A673 (cell line): ENCODE measurements around the gene LYSMD4. TPM values are rescaled to one million over a fixed set of nuclear protein-coding genes. Genes with fewer than 3 reads are reported as not detected.

Source experiments
- BruUV-seq: library from RNA; stranded (reverse); fragments of 400-500 nt; replicated peaks from 2 replicates; lab custom pipeline; 2021; lab: Mats Ljungman, UMichigan
- CTCF ChIA-PET: fragments of 300-600 bp; sonication (Branson Sonifier 250); formaldehyde crosslinking; loops from one replicate; lab custom pipeline; 2022; ENCODE audit warnings: antibody characterized with exemption; lab: Charles Lee
- POLR2A ChIA-PET: fragments of 300-600 bp; sonication (Branson Sonifier 250); formaldehyde crosslinking; loops from one replicate; lab custom pipeline; 2022; ENCODE audit warnings: antibody characterized with exemption; ENCODE audit not compliant: low non-redundant PET; lab: Charles Lee
- DNase-seq: peaks from one replicate; pipeline ENCODE4 v3.0.0-alpha.2; 2015; ENCODE audit warnings: low spot score
- H3K27ac ChIP-seq: fragments of 200-600 bp; sonication (generic); 2 replicates; pipeline ENCODE4 v1.5.1; 2016; ENCODE audit warnings: mixed run types, low read depth, mild to moderate bottlenecking, mixed read lengths, antibody characterized with exemption, low read length; ENCODE audit not compliant: poor library complexity, severe bottlenecking
- H3K27me3 ChIP-seq: fragments of 200-600 bp; sonication (generic); replicated peaks from 2 replicates; pipeline ENCODE4 v1.6.1; 2017; ENCODE audit warnings: mixed run types, low read depth, mild to moderate bottlenecking, mixed read lengths, antibody characterized with exemption, low read length; ENCODE audit not compliant: insufficient read depth, poor library complexity
- H3K36me3 ChIP-seq: fragments of 200-600 bp; sonication (generic); 2 replicates; pipeline ENCODE4 v1.6.1; 2016; ENCODE audit warnings: mixed run types, mild to moderate bottlenecking, mixed read lengths, antibody characterized with exemption, low read length; ENCODE audit not compliant: insufficient read depth, poor library complexity, severe bottlenecking
- H3K4me1 ChIP-seq: fragments of 200-600 bp; sonication (generic); 2 replicates; pipeline ENCODE4 v1.6.1; 2017; ENCODE audit warnings: mixed run types, mild to moderate bottlenecking, mixed read lengths, antibody characterized with exemption, low read length; ENCODE audit not compliant: insufficient read depth, poor library complexity, severe bottlenecking
- H3K4me3 ChIP-seq: fragments of 200-600 bp; sonication (generic); 2 replicates; pipeline ENCODE4 v1.5.1; 2016; ENCODE audit warnings: low read depth, mixed run types, mild to moderate bottlenecking, mixed read lengths, low read length; ENCODE audit not compliant: poor library complexity, severe bottlenecking
- H3K9me3 ChIP-seq: fragments of 200-600 bp; sonication (generic); 2 replicates; pipeline ENCODE4 v1.6.1; 2016; ENCODE audit warnings: mixed run types, low read depth, mild to moderate bottlenecking, mixed read lengths, antibody characterized with exemption, low read length; ENCODE audit not compliant: poor library complexity, severe bottlenecking
- EZH2 ChIP-seq: fragments of 200-600 bp; sonication (generic); IDR thresholded peaks from 2 replicates; pipeline ENCODE4 v1.6.1; 2017; ENCODE audit warnings: borderline replicate concordance, low read depth, mild to moderate bottlenecking, mixed read lengths, antibody characterized with exemption, low read length; ENCODE audit not compliant: poor library complexity, severe bottlenecking
- intact Hi-C: fragments of 100-400 bp; cut with micrococcal nuclease; formaldehyde crosslinking; loops from one replicate; pipeline ENCODE4 v1.10.0; 2022; ENCODE audit not compliant: unreplicated experiment
- total RNA-seq: library from RNA; stranded (reverse); gene quantifications from 2 replicates; pipeline ENCODE4 v1.2.3, GENCODE V29; 2021
- TF ChIP-seq, protein P1 (sequence below): fragments of 300-800, 200-600 bp; sonication (generic); conservative IDR thresholded peaks from 2 replicates; pipeline ENCODE4 v1.5.1; 2017; ENCODE audit warnings: low read depth, mild to moderate bottlenecking, antibody characterized with exemption, low read length, moderate library complexity, mixed read lengths

The LYSMD4 gene
- total RNA-seq, 1 experiment from 2014 or later, result 5.8 TPM

DNA sequence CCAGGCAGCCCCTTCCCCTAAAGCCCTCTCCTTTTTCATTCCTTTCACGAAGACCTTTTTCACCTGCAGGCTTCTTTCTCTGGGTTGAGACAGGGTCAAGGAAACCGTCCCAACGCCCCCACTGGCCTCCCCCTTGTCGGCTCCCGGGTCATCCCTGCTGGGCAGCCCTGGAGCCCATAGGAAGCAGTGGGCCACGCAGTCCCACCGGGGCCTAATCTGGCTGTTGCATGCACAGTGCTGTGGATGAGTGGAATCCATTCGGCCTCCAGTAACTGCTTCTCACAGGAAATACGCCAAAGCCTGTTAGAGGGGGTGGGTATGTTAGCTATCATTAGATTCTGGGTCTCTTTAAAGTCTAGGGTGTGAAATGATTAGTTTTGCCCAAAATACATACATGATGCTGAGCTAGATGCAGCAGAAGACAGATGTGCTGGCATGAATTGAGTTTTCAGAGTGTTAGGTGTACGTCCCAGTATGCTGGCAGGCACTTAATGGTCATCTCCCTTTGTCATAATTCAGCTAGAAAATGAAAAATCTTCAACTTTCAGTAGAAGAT is 16.6 kb downstream of the LYSMD4 start:
- no peak overlapping the region for H3K4me3 ChIP-seq
- no peaks in the 10 kb centered on the region for H3K9me3 ChIP-seq
- intact Hi-C loops, result no loop called here
- peaks cover 3% of the 10 kb centered on the region for H3K36me3 ChIP-seq
- H3K27me3 ChIP-seq, result no peaks in the 10 kb centered on the region
- H3K4me1 ChIP-seq, result peaks cover 26% of the 10 kb centered on the region
- no peak for DNase-seq
- peak overlapping the region; percentile 32 for H3K27ac ChIP-seq
- POLR2A ChIA-PET, result no interaction called here
- CTCF ChIA-PET, result interaction anchor here (1.1 kb wide), 1 partner anchor 12 kb away, joined by 6 read pairs; no protein-coding TSS in a partner anchor
- no peak for TF ChIP-seq EZH2
- TF ChIP-seq, protein P1, sequence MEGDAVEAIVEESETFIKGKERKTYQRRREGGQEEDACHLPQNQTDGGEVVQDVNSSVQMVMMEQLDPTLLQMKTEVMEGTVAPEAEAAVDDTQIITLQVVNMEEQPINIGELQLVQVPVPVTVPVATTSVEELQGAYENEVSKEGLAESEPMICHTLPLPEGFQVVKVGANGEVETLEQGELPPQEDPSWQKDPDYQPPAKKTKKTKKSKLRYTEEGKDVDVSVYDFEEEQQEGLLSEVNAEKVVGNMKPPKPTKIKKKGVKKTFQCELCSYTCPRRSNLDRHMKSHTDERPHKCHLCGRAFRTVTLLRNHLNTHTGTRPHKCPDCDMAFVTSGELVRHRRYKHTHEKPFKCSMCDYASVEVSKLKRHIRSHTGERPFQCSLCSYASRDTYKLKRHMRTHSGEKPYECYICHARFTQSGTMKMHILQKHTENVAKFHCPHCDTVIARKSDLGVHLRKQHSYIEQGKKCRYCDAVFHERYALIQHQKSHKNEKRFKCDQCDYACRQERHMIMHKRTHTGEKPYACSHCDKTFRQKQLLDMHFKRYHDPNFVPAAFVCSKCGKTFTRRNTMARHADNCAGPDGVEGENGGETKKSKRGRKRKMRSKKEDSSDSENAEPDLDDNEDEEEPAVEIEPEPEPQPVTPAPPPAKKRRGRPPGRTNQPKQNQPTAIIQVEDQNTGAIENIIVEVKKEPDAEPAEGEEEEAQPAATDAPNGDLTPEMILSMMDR, result no peak
- no TSS peak for BruUV-seq

DNA sequence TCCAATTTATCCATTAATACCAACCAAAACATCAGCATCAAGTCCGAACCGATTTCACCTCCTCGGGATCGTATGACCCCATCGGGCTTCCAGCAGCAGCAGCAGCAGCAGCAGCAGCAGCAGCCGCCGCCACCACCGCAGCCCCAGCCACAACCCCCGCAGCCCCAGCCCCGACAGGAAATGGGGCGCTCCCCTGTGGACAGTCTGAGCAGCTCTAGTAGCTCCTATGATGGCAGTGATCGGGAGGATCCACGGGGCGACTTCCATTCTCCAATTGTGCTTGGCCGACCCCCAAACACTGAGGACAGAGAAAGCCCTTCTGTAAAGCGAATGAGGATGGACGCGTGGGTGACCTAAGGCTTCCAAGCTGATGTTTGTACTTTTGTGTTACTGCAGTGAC is 20.8 kb downstream of the LYSMD4 start:
- no TSS peak for BruUV-seq
- no peaks in the 10 kb centered on the region for H3K9me3 ChIP-seq
- ChIA-PET CTCF (no interaction called here), POLR2A (no interaction called here)
- H3K27ac ChIP-seq, result no peak overlapping the region
- peaks cover 3% of the 10 kb centered on the region for H3K36me3 ChIP-seq
- DNase-seq, result no peak
- no peaks in the 10 kb centered on the region for H3K27me3 ChIP-seq
- intact Hi-C loops, result no loop called here
- TF ChIP-seq, protein P1, result no peak
- TF ChIP-seq EZH2, result no peak
- no peak overlapping the region for H3K4me3 ChIP-seq
- peaks cover 25% of the 10 kb centered on the region for H3K4me1 ChIP-seq

DNA sequence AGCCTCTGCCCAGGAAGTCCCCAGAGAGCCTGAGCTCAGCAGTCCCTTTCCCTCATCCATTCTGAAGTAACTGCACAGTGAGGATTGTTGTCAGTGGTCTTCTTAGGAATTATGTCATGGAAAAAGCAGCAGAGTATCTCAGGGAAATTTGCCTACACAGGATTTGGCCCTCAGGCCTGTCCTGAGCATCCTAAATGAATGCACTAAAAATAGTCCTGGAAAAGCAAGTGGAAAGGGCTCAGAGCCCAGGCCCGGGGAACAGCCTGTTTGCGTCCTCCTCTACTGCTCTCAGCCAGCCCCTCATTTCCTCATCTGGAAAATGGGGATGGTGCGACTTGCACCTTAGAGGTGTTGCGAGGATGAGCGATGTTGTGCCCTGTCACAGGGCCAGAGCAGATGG is 21.6 kb downstream of the LYSMD4 start:
- Histone ChIP-seq H3K4me1 (peaks cover 20% of the 10 kb centered on the region), H3K4me3 (no peak overlapping the region), H3K27ac (no peak overlapping the region), H3K9me3 (no peaks in the 10 kb centered on the region), H3K36me3 (peaks cover 3% of the 10 kb centered on the region), H3K27me3 (no peaks in the 10 kb centered on the region)
- no peak for TF ChIP-seq EZH2
- TF ChIP-seq, protein P1, result no peak
- ChIA-PET CTCF (no interaction called here), POLR2A (no interaction called here)
- no TSS peak for BruUV-seq
- intact Hi-C loops, result no loop called here
- DNase-seq, result no peak
